ENCODE results near the gene ISG20. TPM values are rescaled to one million over a fixed set of nuclear protein-coding genes. Genes with fewer than 3 reads are reported as not detected.

The ISG20 gene
- total RNA-seq, 1 donor from 2014 or later, result 0.65 TPM

- no peak overlapping the region for H3K4me3 ChIP-seq
- H3K36me3 ChIP-seq, result no peaks in the 10 kb centered on the region
- H3K27ac ChIP-seq, result no peak overlapping the region
- peaks cover 68% of the 10 kb centered on the region for H3F3A ChIP-seq (ENCODE audit: low read depth)
- no peak for DNase-seq (ENCODE audit: low spot score)
- no peaks in the 10 kb centered on the region for H3K36me3 Mint-ChIP-seq
- H3K4me2 ChIP-seq, result peak overlapping the region; percentile 55
- H3K9ac ChIP-seq, result no peak overlapping the region
- TF ChIP-seq EZH2 (IDR thresholded peaks at IDR 0.05) (no peak), CTCF (IDR thresholded peaks at IDR 0.05) (no peak), EZH2phosphoT487 (IDR thresholded peaks at IDR 0.05) (no peak)
- H2AFZ ChIP-seq (replicated peaks), result no peak overlapping the region
- H4K20me1 ChIP-seq (ENCODE audit: low read depth), result peaks cover 32% of the 10 kb centered on the region
- no peak overlapping the region for H3K27ac Mint-ChIP-seq
- peaks cover 62% of the 10 kb centered on the region for H3K4me1 ChIP-seq
- H3K9me3 Mint-ChIP-seq, result no peaks in the 10 kb centered on the region
- no peaks in the 10 kb centered on the region for H3K79me2 ChIP-seq (ENCODE audit: low read depth)
- H3K27me3 Mint-ChIP-seq (ENCODE audit: insufficient read depth, low read depth), result peaks cover 48% of the 10 kb centered on the region
- H3K9me3 ChIP-seq (ENCODE audit: low read depth), result no peaks in the 10 kb centered on the region
- peaks cover 70% of the 10 kb centered on the region for H3K27me3 ChIP-seq
- no peak overlapping the region for H3K4me3 Mint-ChIP-seq
- H3K4me1 Mint-ChIP-seq, result peaks cover 50% of the 10 kb centered on the region
Measured at GRCh38 chr15:88609344-88610090, 29.3 kb upstream of the ISG20 start.

- Mint-ChIP-seq H3K36me3 (no peaks in the 10 kb centered on the region), H3K9me3 (no peaks in the 10 kb centered on the region), H3K27me3 (ENCODE audit: insufficient read depth, low read depth) (peaks cover 43% of the 10 kb centered on the region), H3K27ac (no peak overlapping the region), H3K4me1 (peaks cover 44% of the 10 kb centered on the region), H3K4me3 (no peak overlapping the region)
- Histone ChIP-seq H3F3A (ENCODE audit: low read depth) (peaks cover 65% of the 10 kb centered on the region), H4K20me1 (ENCODE audit: low read depth) (peaks cover 22% of the 10 kb centered on the region), H3K27ac (no peak overlapping the region), H3K79me2 (ENCODE audit: low read depth) (no peaks in the 10 kb centered on the region), H3K27me3 (peaks cover 57% of the 10 kb centered on the region), H2AFZ (replicated peaks) (no peak overlapping the region), H3K9me3 (ENCODE audit: low read depth) (no peaks in the 10 kb centered on the region), H3K9ac (no peak overlapping the region), H3K4me1 (peaks cover 60% of the 10 kb centered on the region), H3K36me3 (no peaks in the 10 kb centered on the region), H3K4me3 (peak overlapping the region; percentile 3), H3K4me2 (peak overlapping the region; percentile 55)
- DNase-seq (ENCODE audit: low spot score), result peak; percentile 71
- TF ChIP-seq CTCF (IDR thresholded peaks at IDR 0.05), result peak; percentile 42
- TF ChIP-seq EZH2 (IDR thresholded peaks at IDR 0.05), result no peak
- peak; percentile 27 for TF ChIP-seq EZH2phosphoT487 (IDR thresholded peaks at IDR 0.05)
Measured at GRCh38 chr15:88610701-88611231, 28.1 kb upstream of the ISG20 start.

GRCh38 chr15:88612186-88612796 is 26.5 kb upstream of the ISG20 start:
- H3K27ac ChIP-seq, result no peak overlapping the region
- H3K36me3 ChIP-seq, result no peaks in the 10 kb centered on the region
- peaks cover 64% of the 10 kb centered on the region for H3K4me1 ChIP-seq
- Mint-ChIP-seq H3K4me3 (no peak overlapping the region), H3K4me1 (peaks cover 36% of the 10 kb centered on the region), H3K27ac (no peak overlapping the region), H3K36me3 (no peaks in the 10 kb centered on the region), H3K27me3 (ENCODE audit: insufficient read depth, low read depth) (peaks cover 28% of the 10 kb centered on the region), H3K9me3 (no peaks in the 10 kb centered on the region)
- peaks cover 65% of the 10 kb centered on the region for H3F3A ChIP-seq (ENCODE audit: low read depth)
- peaks cover 42% of the 10 kb centered on the region for H3K27me3 ChIP-seq
- DNase-seq (ENCODE audit: low spot score), result no peak
- H3K9ac ChIP-seq, result no peak overlapping the region
- no peak for TF ChIP-seq EZH2 (IDR thresholded peaks at IDR 0.05)
- TF ChIP-seq CTCF (IDR thresholded peaks at IDR 0.05), result no peak
- TF ChIP-seq EZH2phosphoT487 (IDR thresholded peaks at IDR 0.05), result no peak
- no peak overlapping the region for H3K4me2 ChIP-seq
- peaks cover 8% of the 10 kb centered on the region for H4K20me1 ChIP-seq (ENCODE audit: low read depth)
- no peaks in the 10 kb centered on the region for H3K79me2 ChIP-seq (ENCODE audit: low read depth)
- no peak overlapping the region for H2AFZ ChIP-seq (replicated peaks)
- H3K9me3 ChIP-seq (ENCODE audit: low read depth), result no peaks in the 10 kb centered on the region
- H3K4me3 ChIP-seq, result no peak overlapping the region
